B cell (primary cell): ENCODE measurements around the gene WDR86. TPM values are rescaled to one million over a fixed set of nuclear protein-coding genes. Genes with fewer than 3 reads are reported as not detected.

Source experiments
- ATAC-seq: fragments of 200-7000 bp; cut with Tn5 transposase; one replicate; pipeline ENCODE4 v1.10.0; 2021; ENCODE audit warnings: low read depth, mild to moderate bottlenecking, moderate number of reproducible peaks, moderate library complexity
- CTCF ChIA-PET: fragments of 350-600 bp; sonication (Branson Sonifier 250); formaldehyde crosslinking; loops from one replicate; lab custom pipeline; 2021; ENCODE audit warnings: antibody characterized with exemption, inconsistent platforms; lab: Charles Lee
- POLR2A ChIA-PET: fragments of 350-600 bp; sonication (Branson Sonifier 250); formaldehyde crosslinking; loops from one replicate; lab custom pipeline; 2021; ENCODE audit warnings: antibody characterized with exemption; lab: Charles Lee
- DNase-seq: peaks from one replicate; pipeline ENCODE4 v3.0.0; 2013
- H2AFZ ChIP-seq: 2 replicates; pipeline ENCODE4 v1.6.1; 2012; ENCODE audit warnings: mild to moderate bottlenecking, low read depth, low read length; ENCODE audit not compliant: insufficient read depth, poor library complexity, severe bottlenecking
- H3K27ac ChIP-seq, 2 donors: 1 replicate in 1 of 2; 2 replicates in 1 of 2; pipeline ENCODE4 v1.5.1; 2012 to 2013; ENCODE audit warnings: low read length in 2 of 2, mild to moderate bottlenecking in 2 of 2, moderate library complexity in 1 of 2
- H3K27me3 ChIP-seq, 4 experiments: fragments of 200-600 bp in 1 of 4; sonication (generic) in 1 of 4; replicated peaks in 1 of 4; 1 replicate in 2 of 4; 2 replicates in 2 of 4; pipeline versions ENCODE4 v1.6.1 to v1.7.0; 2013 to 2016; ENCODE audit warnings: low read length in 3 of 4, mild to moderate bottlenecking in 2 of 4, mixed read lengths in 1 of 4, moderate library complexity in 1 of 4; ENCODE audit not compliant: insufficient read depth in 4 of 4, control insufficient read depth in 3 of 4; ENCODE audit errors: control extremely low read depth in 1 of 4
- H3K36me3 ChIP-seq, 2 experiments: replicated peaks in 1 of 2; 1 replicate in 1 of 2; 2 replicates in 1 of 2; pipeline versions ENCODE4 v1.6.1 to v1.7.1; 2013; ENCODE audit warnings: low read length in 1 of 2; ENCODE audit not compliant: insufficient read depth in 2 of 2, control insufficient read depth in 1 of 2; ENCODE audit errors: control extremely low read depth in 1 of 2, extremely low read depth in 1 of 2
- H3K4me1 ChIP-seq, 2 donors: fragments of 200-600 bp in 1 of 2; sonication (generic) in 1 of 2; 1 replicate in 1 of 2; 2 replicates in 1 of 2; pipeline versions ENCODE4 v1.5.1 to v1.6.1; 2013 to 2017; ENCODE audit warnings: low read length in 2 of 2; ENCODE audit not compliant: control insufficient read depth in 2 of 2, insufficient read depth in 2 of 2
- H3K4me2 ChIP-seq: replicated peaks from 2 replicates; pipeline ENCODE3; 2012; ENCODE audit warnings: mild to moderate bottlenecking, low read depth, low read length; ENCODE audit not compliant: poor library complexity, severe bottlenecking
- H3K4me3 ChIP-seq, 5 experiments: fragments of 200-600 bp in 1 of 5; sonication (generic) in 1 of 5; 1 replicate in 3 of 5; 2 replicates in 2 of 5; pipeline versions ENCODE4 v1.5.1 to v1.7.0; 2011 to 2016; ENCODE audit warnings: low read length in 4 of 5, mild to moderate bottlenecking in 4 of 5, low read depth in 2 of 5, control low read depth in 1 of 5, moderate library complexity in 1 of 5; ENCODE audit not compliant: insufficient read depth in 1 of 5; ENCODE audit errors: control extremely low read depth in 1 of 5, extremely low read depth in 1 of 5
- H3K79me2 ChIP-seq: fragments of 200-600 bp; sonication (generic); one replicate; pipeline ENCODE4 v1.6.0; 2016; ENCODE audit warnings: low read length; ENCODE audit not compliant: control insufficient read depth, insufficient read depth
- H3K9ac ChIP-seq: fragments of 200-600 bp; sonication (generic); 2 replicates; pipeline ENCODE4 v1.6.1; 2017; ENCODE audit warnings: mild to moderate bottlenecking, low read length, moderate library complexity
- H3K9me3 ChIP-seq, 3 donors: one replicate each; pipeline versions ENCODE4 v1.6.1 to v1.7.1; 2013; ENCODE audit warnings: low read length in 2 of 3; ENCODE audit not compliant: control insufficient read depth in 2 of 3, insufficient read depth in 1 of 3; ENCODE audit errors: control extremely low read depth in 1 of 3
- H4K20me1 ChIP-seq: 2 replicates; pipeline ENCODE4 v1.6.0; 2012; ENCODE audit warnings: mild to moderate bottlenecking, low read length; ENCODE audit not compliant: insufficient read depth, control insufficient read depth, poor library complexity, severe bottlenecking
- H3K27ac Mint-ChIP-seq: one replicate; pipeline ENCODE4 v1.8.0; 2021; ENCODE audit warnings: mixed read lengths
- H3K27me3 Mint-ChIP-seq: one replicate; pipeline ENCODE4 v1.8.0; 2021; ENCODE audit warnings: mixed read lengths
- H3K4me1 Mint-ChIP-seq: one replicate; pipeline ENCODE4 v1.8.0; 2021; ENCODE audit warnings: mixed read lengths
- H3K4me3 Mint-ChIP-seq: one replicate; pipeline ENCODE4 v1.8.0; 2021; ENCODE audit warnings: mixed read lengths
- H3K9me3 Mint-ChIP-seq: one replicate; pipeline ENCODE4 v1.8.0; 2022; ENCODE audit warnings: mixed read lengths; ENCODE audit not compliant: insufficient read depth
- CTCF ChIP-seq: fragments of 200-600 bp; IDR thresholded peaks from one replicate; pipeline ENCODE4 v1.8.0; 2022; ENCODE audit warnings: antibody characterized with exemption, mild to moderate bottlenecking
- EZH2 ChIP-seq: IDR thresholded peaks from 2 replicates; pipeline ENCODE4 v1.6.1; 2012; ENCODE audit warnings: borderline replicate concordance, low read depth, mild to moderate bottlenecking, moderate library complexity, low read length; ENCODE audit not compliant: insufficient read depth, poor library complexity, severe bottlenecking
- WGBS: methylation state at CpG from one replicate; pipeline ENCODE4 v1.1.5; 2013; ENCODE audit warnings: missing lambda C conversion rate; ENCODE audit not compliant: insufficient coverage; 5-methylcytosine and 5-hydroxymethylcytosine counted together
- intact Hi-C: fragments of 100-400 bp; cut with micrococcal nuclease; formaldehyde crosslinking; loops from one replicate; pipeline ENCODE4 v1.10.0; 2022
- polyA plus RNA-seq: library from polyadenylated mRNA; depleted of rRNA; stranded (reverse); fragments of >200 nt; gene quantifications from 2 replicates; pipeline ENCODE4 v1.2.3, GENCODE V29; 2012
- total RNA-seq, 2 donors: library from RNA; stranded (reverse); fragments of 120-200 nt in 1 of 2; gene quantifications; 1 replicate in 1 of 2; 2 replicates in 1 of 2; pipeline versions ENCODE4 v1.2.3 to v1.2.4, GENCODE V29; 2013 to 2022

The WDR86 gene
- total and polyA plus RNA-seq, 2 donors (not counting 1 experiment from before 2014, with no cell fraction given), result 1.4 to 1.5 TPM

DNA sequence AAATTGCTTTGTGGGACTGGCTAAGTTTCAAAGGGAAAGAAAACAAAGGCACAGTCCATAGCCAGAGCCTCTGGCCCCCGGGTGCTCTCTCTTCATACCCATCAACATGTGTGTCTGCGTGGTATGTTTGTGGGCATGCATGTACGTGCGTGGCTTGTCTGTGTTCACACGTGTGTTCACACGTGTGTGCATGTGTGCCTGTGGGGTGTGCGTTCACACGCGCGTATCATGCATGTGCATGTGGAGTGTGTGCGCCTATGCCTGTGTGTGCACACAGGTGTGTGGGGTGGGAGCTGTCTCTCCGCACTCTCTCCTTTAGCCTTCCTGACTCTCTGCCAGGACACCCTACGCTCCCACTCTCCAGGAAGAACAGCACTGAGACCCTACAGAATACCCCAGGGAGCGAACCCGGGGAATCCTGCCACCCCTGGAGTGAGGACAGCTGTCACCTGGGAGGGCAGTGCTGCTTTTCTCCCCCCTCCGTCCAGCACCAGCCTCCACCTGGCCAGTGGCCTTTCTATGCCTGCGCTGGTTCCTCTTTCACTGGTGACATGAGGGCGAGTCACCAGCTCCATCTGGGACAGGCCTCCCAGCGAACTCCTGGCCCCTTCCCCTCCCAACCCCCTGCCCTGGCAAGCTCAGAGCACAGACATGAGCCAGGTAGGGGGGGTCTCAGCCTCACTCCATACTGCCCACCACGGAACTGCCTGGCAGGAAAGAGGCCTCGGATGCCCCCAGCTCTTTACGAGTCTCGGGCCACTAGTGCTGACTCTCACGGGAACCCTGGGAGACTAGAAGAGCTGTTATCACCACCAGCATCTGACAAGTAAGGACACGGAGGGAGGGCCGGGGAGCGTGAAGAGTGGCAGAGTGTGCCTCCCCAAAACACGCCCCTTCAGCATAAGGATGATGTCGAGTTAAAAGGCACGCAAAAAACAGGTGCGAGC is 16.5 kb downstream of the WDR86 start:
- Mint-ChIP-seq H3K27ac (peak overlapping the region; percentile 26), H3K4me1 (peaks cover 2% of the 10 kb centered on the region), H3K27me3 (peaks cover 25% of the 10 kb centered on the region), H3K4me3 (no peak overlapping the region), H3K9me3 (no peaks in the 10 kb centered on the region)
- Histone ChIP-seq H2AFZ (no peak overlapping the region), H3K9ac (no peak overlapping the region), H3K79me2 (no peaks in the 10 kb centered on the region), H3K4me3 (no peak overlapping the region), H3K9me3 (peaks cover 0 to 14% (median 0%) of the 10 kb centered on the region in 3 donors), H3K27me3 (peaks cover 0 to 9% (median 0%) of the 10 kb centered on the region in 4 experiments), H3K4me1 (no peaks in the 10 kb centered on the region), H4K20me1 (no peaks in the 10 kb centered on the region), H3K27ac (no peak overlapping the region), H3K4me2 (no peak overlapping the region), H3K36me3 (no peaks in the 10 kb centered on the region)
- no peak for TF ChIP-seq CTCF
- TF ChIP-seq EZH2, result no peak
- ChIA-PET CTCF (no interaction called here), POLR2A (no interaction called here)
- intact Hi-C loops, result no loop called here
- ATAC-seq (no peak), DNase-seq (no peak)
- 81% methylated on average over 19 of the region's 31 CpGs for WGBS

DNA sequence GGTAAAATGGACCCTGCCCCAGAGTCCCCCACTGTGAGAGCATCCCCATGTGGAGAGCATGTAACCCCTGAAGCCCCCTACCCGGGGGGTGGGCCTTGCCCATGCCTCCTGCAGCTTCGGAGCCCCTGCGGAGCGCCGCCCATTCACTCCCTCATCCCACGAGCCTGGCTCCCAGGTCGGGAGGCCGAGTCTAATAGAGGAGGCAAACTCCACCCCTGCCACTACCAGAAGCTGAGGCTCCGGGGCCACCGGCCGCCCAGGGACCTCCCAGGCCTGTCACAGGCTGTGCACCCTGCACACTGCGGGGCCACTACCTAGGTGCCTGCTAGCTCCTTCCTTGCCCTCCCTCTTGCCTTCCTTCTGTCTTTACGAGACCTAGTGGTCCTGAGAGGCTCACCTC is 17.4 kb downstream of the WDR86 start:
- no peak for DNase-seq

More for the DNA sequence above, 17.4 kb downstream of the WDR86 start:
- Mint-ChIP-seq H3K27ac (no peak overlapping the region), H3K4me3 (no peak overlapping the region), H3K27me3 (peaks cover 25% of the 10 kb centered on the region), H3K4me1 (no peaks in the 10 kb centered on the region), H3K9me3 (no peaks in the 10 kb centered on the region)
- no peaks in the 10 kb centered on the region for H3K4me1 ChIP-seq
- H3K27ac ChIP-seq, result no peak overlapping the region
- no peaks in the 10 kb centered on the region for H3K79me2 ChIP-seq
- 92% methylated on average over 13 of the region's 13 CpGs for WGBS
- intact Hi-C loops, result no loop called here
- H2AFZ ChIP-seq, result no peak overlapping the region
- H3K9me3 ChIP-seq, result peaks cover 0 to 10% (median 0%) of the 10 kb centered on the region in 3 donors
- H3K27me3 ChIP-seq, result peaks cover 0 to 9% (median 0%) of the 10 kb centered on the region in 4 experiments
- TF ChIP-seq EZH2 (no peak), CTCF (no peak)
- no peak overlapping the region for H3K4me3 ChIP-seq
- no peak overlapping the region for H3K4me2 ChIP-seq
- no peak overlapping the region for H3K9ac ChIP-seq
- H3K36me3 ChIP-seq, result no peaks in the 10 kb centered on the region
- no peak for ATAC-seq
- ChIA-PET POLR2A (no interaction called here), CTCF (no interaction called here)
- H4K20me1 ChIP-seq, result no peaks in the 10 kb centered on the region
